ENCODE data around the gene SHB. TPM values are rescaled to one million over a fixed set of nuclear protein-coding genes. Genes with fewer than 3 reads are reported as not detected.

Gene SHB
- polyA plus RNA-seq, 2 of the 4 experiments (the other 2 are of a cell fraction) = 15.4 to 22.0 TPM

- H3K4me1 ChIP-seq = peaks cover 42% of the 10 kb centered on the region
- H3K27ac ChIP-seq = peak overlapping the region; percentile 43 to 71; a peak in 4 of 6 replicates
- no peak for ATAC-seq
- no peaks in the 10 kb centered on the region for H3K9me3 ChIP-seq
- FAIRE-seq = no peak
- 72% methylated on average over 5 of the region's 5 CpGs for WGBS (ENCODE audit: missing lambda C conversion rate)
- POLR2A ChIA-PET = no interaction called here
- TF ChIP-seq REST (IDR thresholded peaks at IDR 0.05) = no peak
- TF ChIP-seq ELK1 (IDR thresholded peaks at IDR 0.05; ENCODE audit: low read depth, low read length) = no peak
- TF ChIP-seq BCL3 (IDR thresholded peaks at IDR 0.05) = no peak
- no peak for TF ChIP-seq HOXA7 (CRISPR knock-in tag; IDR thresholded peaks at IDR 0.05)
- TF ChIP-seq E2F6 (IDR thresholded peaks at IDR 0.05; ENCODE audit: borderline replicate concordance, low read depth) = no peak
- TF ChIP-seq ZFP36 (IDR thresholded peaks at IDR 0.05; ENCODE audit: borderline replicate concordance, partially characterized antibody) = no peak
- no peak for TF ChIP-seq TP53 (CRISPR knock-in tag; IDR thresholded peaks at IDR 0.05)
- no peak for TF ChIP-seq HEYL (CRISPR knock-in tag; IDR thresholded peaks at IDR 0.05)
- TF ChIP-seq FOSL2 (IDR thresholded peaks at IDR 0.05) = no peak
- no peak for TF ChIP-seq FOSL2 (CRISPR knock-in tag; IDR thresholded peaks at IDR 0.05)
- no peak for TF ChIP-seq CHD4 (IDR thresholded peaks at IDR 0.05; ENCODE audit: borderline replicate concordance)
- TF ChIP-seq MAFK (IDR thresholded peaks at IDR 0.05; ENCODE audit: partially characterized antibody) = no peak
- TF ChIP-seq JUNB (IDR thresholded peaks at IDR 0.05) = no peak
- no peak for TF ChIP-seq MAX (IDR thresholded peaks at IDR 0.05)
- no peak for TF ChIP-seq NFE2L2 (conservative IDR thresholded peaks at IDR 0.05; ENCODE audit: low read length)
- no peak for TF ChIP-seq HOXB13 (CRISPR knock-in tag; IDR thresholded peaks at IDR 0.05; ENCODE audit: low read depth)
- TF ChIP-seq RARB (CRISPR knock-in tag; IDR thresholded peaks at IDR 0.05) = no peak
- DNase-seq (ENCODE audit: low read depth in 1 of 2, low spot score in 1 of 2) = no peak
- CTCF ChIA-PET = interaction anchor here (0.7 to 2.3 kb wide), 12 partner anchors 10 to 264 kb away, joined by 3 to 7 read pairs (median 4); partner anchors contain the start of gene SHB
- peak overlapping the region; percentile 40 for H3K4me2 ChIP-seq
- H3K4me3 ChIP-seq = no peak overlapping the region
These were observed 70.0 kb downstream of the SHB start for GRCh38 chr9:37998881-37999587.

GRCh38 chr9:37997636-37998374, 71.2 kb downstream of the SHB start:
- WGBS (ENCODE audit: missing lambda C conversion rate) = 93% methylated on average over 14 of the region's 15 CpGs
- CTCF ChIA-PET = interaction anchor here (0.6 to 2.3 kb wide), 6 partner anchors 10 to 90 kb away, joined by 3 to 9 read pairs (median 4); no protein-coding TSS in a partner anchor
- Histone ChIP-seq H3K9me3 (no peaks in the 10 kb centered on the region), H3K4me1 (peaks cover 42% of the 10 kb centered on the region), H3K27ac (peak overlapping the region in 1 of 2 experiments; percentile 71; a peak in 2 of 6 replicates), H3K4me2 (no peak overlapping the region), H3K4me3 (no peak overlapping the region)
- POLR2A ChIA-PET = no interaction called here
- ATAC-seq (no peak), DNase-seq (ENCODE audit: low read depth in 1 of 2, low spot score in 1 of 2) (no peak), FAIRE-seq (no peak)
- TF ChIP-seq NFE2L2 (conservative IDR thresholded peaks at IDR 0.05; ENCODE audit: low read length) (no peak), EHF (CRISPR knock-in tag; IDR thresholded peaks at IDR 0.05) (no peak), CBX2 (IDR thresholded peaks at IDR 0.05; ENCODE audit: borderline replicate concordance, low read depth) (no peak), CTCF (IDR thresholded peaks at IDR 0.05) (no peak), HES2 (IDR thresholded peaks at IDR 0.05) (no peak), HMGXB4 (CRISPR knock-in tag; IDR thresholded peaks at IDR 0.05; ENCODE audit: borderline replicate concordance) (no peak), PHF8 (IDR thresholded peaks at IDR 0.05; ENCODE audit: borderline replicate concordance, low read depth) (no peak), ZNF302 (CRISPR knock-in tag; IDR thresholded peaks at IDR 0.05) (no peak), HOXA7 (CRISPR knock-in tag; IDR thresholded peaks at IDR 0.05) (no peak)

Data from A549 (cell line).